Activated CD8-positive, alpha-beta memory T cell treated with anti-CD3 and anti-CD28 coated beads for 48 hours (primary cell): ENCODE data around the gene SCAP.
"Not testable (repeated sequence)": the region's sequence is repeated elsewhere in the genome, so short reads cannot be mapped to it uniquely, and the experiment has no call there.

Experiments
- DNase-seq, 3 experiments: peaks; one replicate each; pipeline ENCODE4 v3.0.0-alpha.2; 2020; ENCODE audit warnings: low read depth in 2 of 3, low spot score in 2 of 3

Gene SCAP

GRCh38 chr3:47475570-47476329, at the start of gene SCAP:
TSS of gene SCAP (minus strand) at chr3:47475941. CDS start at chr3:47442993, 32,948 bp downstream.
- DNase-seq = peak; percentile 92 to 99 (median 98)

- no peak for DNase-seq
These were observed 47.8 kb upstream of the SCAP start for GRCh38 chr3:47523310-47524073.

- peak; percentile 42 to 49 (median 44) for DNase-seq
These were observed 46.6 kb upstream of the SCAP start for GRCh38 chr3:47522082-47522987.

- no peak for DNase-seq
These were observed 45.0 kb upstream of the SCAP start for GRCh38 chr3:47520756-47521155.

GRCh38 chr3:47517937-47518336, 42.2 kb upstream of the SCAP start:
- no peak for DNase-seq

- no peak for DNase-seq
These were observed 40.2 kb upstream of the SCAP start for GRCh38 chr3:47515864-47516319.

GRCh38 chr3:47515100-47515499, 39.4 kb upstream of the SCAP start:
- no peak for DNase-seq

GRCh38 chr3:47513125-47513929, 37.6 kb upstream of the SCAP start, which contains the start of gene ELP6:
TSS of gene ELP6 (minus strand) at chr3:47513712. CDS start at chr3:47513590, 122 bp downstream.
- DNase-seq = peak; percentile 94 to 95 (median 94)

- DNase-seq = peak in 1 of 3 experiments; percentile 4
These were observed 36.8 kb upstream of the SCAP start for GRCh38 chr3:47512416-47513124.

GRCh38 chr3:47505267-47505666, 29.5 kb upstream of the SCAP start:
- DNase-seq = not testable (repeated sequence)

- no peak for DNase-seq
These were observed 28.4 kb upstream of the SCAP start for GRCh38 chr3:47504113-47504512.

- no peak for DNase-seq
These were observed 27.3 kb upstream of the SCAP start for GRCh38 chr3:47503033-47503432.

GRCh38 chr3:47496892-47497291, 21.2 kb upstream of the SCAP start:
- no peak for DNase-seq

- no peak for DNase-seq
These were observed 20.1 kb upstream of the SCAP start for GRCh38 chr3:47495886-47496285.

- no peak for DNase-seq
These were observed 19.4 kb upstream of the SCAP start for GRCh38 chr3:47495111-47495510.

- no peak for DNase-seq
These were observed 16.0 kb upstream of the SCAP start for GRCh38 chr3:47491777-47492176.

GRCh38 chr3:47491186-47491585, 15.4 kb upstream of the SCAP start:
- no peak for DNase-seq

- no peak for DNase-seq
These were observed 11.5 kb upstream of the SCAP start for GRCh38 chr3:47487265-47487664.

- DNase-seq = no peak
These were observed 10.1 kb upstream of the SCAP start for GRCh38 chr3:47485812-47486211.

- DNase-seq = no peak
These were observed 6.6 kb upstream of the SCAP start for GRCh38 chr3:47482366-47482765.
